Common myeloid progenitor, CD34-positive (primary cell): ENCODE data around the gene NDUFA11.

ENCODE experiments used
- CTCF ChIA-PET: fragments of 350-600 bp; sonication (Branson Sonifier 250); formaldehyde crosslinking; loops from one replicate; lab custom pipeline; 2021; ENCODE audit warnings: antibody characterized with exemption; lab: Charles Lee
- POLR2A ChIA-PET: fragments of 350-600 bp; sonication (Branson Sonifier 250); formaldehyde crosslinking; loops from one replicate; lab custom pipeline; 2021; ENCODE audit warnings: antibody characterized with exemption; lab: Charles Lee
- DNase-seq, 3 donors: peaks; one replicate each; pipeline versions ENCODE4 v3.0.0 to v3.0.0-alpha.2; 2013
- H3K27ac ChIP-seq, 2 experiments: 1 replicate in 1 of 2; 2 replicates in 1 of 2; pipeline ENCODE4 v1.7.0; 2013; ENCODE audit warnings: inconsistent platforms in 2 of 2, low read length in 2 of 2, mild to moderate bottlenecking in 2 of 2, low read depth in 1 of 2, moderate library complexity in 1 of 2; ENCODE audit not compliant: severe bottlenecking in 2 of 2, insufficient read depth in 1 of 2, poor library complexity in 1 of 2
- H3K27me3 ChIP-seq, 5 experiments: replicated peaks in 2 of 5; 1 replicate in 3 of 5; 2 replicates in 2 of 5; pipeline versions ENCODE4 v1.6.1 to v1.7.0; 2013; ENCODE audit warnings: low read length in 4 of 5, mild to moderate bottlenecking in 2 of 5, moderate library complexity in 2 of 5, inconsistent platforms in 1 of 5; ENCODE audit not compliant: insufficient read depth in 5 of 5, control insufficient read depth in 4 of 5
- H3K36me3 ChIP-seq, 4 experiments: 1 replicate in 2 of 4; 2 replicates in 2 of 4; pipeline versions ENCODE4 v1.6.1 to v1.7.0; 2013; ENCODE audit warnings: low read length in 3 of 4, control low read depth in 1 of 4, mild to moderate bottlenecking in 1 of 4; ENCODE audit not compliant: control insufficient read depth in 4 of 4, insufficient read depth in 4 of 4
- H3K4me1 ChIP-seq, 4 experiments: 1 replicate in 3 of 4; 2 replicates in 1 of 4; pipeline versions ENCODE4 v1.6.1 to v1.7.1; 2013; ENCODE audit warnings: low read length in 3 of 4, mild to moderate bottlenecking in 3 of 4, control low read depth in 1 of 4, inconsistent platforms in 1 of 4, moderate library complexity in 1 of 4; ENCODE audit not compliant: control insufficient read depth in 4 of 4, insufficient read depth in 4 of 4; ENCODE audit errors: control extremely low read depth in 1 of 4
- H3K4me3 ChIP-seq, 7 experiments: 1 replicate in 4 of 7; 2 replicates in 3 of 7; pipeline versions ENCODE4 v1.5.1 to v1.7.0; 2013; ENCODE audit warnings: mild to moderate bottlenecking in 7 of 7, low read length in 6 of 7, moderate library complexity in 6 of 7, inconsistent platforms in 2 of 7, low read depth in 2 of 7, control low read depth in 1 of 7; ENCODE audit not compliant: insufficient read depth in 4 of 7, control insufficient read depth in 1 of 7; ENCODE audit errors: extremely low read depth in 1 of 7
- H3K9me3 ChIP-seq, 5 experiments: 1 replicate in 4 of 5; 2 replicates in 1 of 5; pipeline versions ENCODE4 v1.6.1 to v1.7.1; 2013; ENCODE audit warnings: low read length in 4 of 5, mild to moderate bottlenecking in 2 of 5, inconsistent platforms in 1 of 5, low read depth in 1 of 5, moderate library complexity in 1 of 5; ENCODE audit not compliant: control insufficient read depth in 4 of 5, insufficient read depth in 2 of 5; ENCODE audit errors: control extremely low read depth in 1 of 5
- WGBS: methylation state at CpG from one replicate; pipeline ENCODE4 v1.1.5; 2013; ENCODE audit not compliant: insufficient coverage; 5-methylcytosine and 5-hydroxymethylcytosine counted together

NDUFA11 gene

DNA sequence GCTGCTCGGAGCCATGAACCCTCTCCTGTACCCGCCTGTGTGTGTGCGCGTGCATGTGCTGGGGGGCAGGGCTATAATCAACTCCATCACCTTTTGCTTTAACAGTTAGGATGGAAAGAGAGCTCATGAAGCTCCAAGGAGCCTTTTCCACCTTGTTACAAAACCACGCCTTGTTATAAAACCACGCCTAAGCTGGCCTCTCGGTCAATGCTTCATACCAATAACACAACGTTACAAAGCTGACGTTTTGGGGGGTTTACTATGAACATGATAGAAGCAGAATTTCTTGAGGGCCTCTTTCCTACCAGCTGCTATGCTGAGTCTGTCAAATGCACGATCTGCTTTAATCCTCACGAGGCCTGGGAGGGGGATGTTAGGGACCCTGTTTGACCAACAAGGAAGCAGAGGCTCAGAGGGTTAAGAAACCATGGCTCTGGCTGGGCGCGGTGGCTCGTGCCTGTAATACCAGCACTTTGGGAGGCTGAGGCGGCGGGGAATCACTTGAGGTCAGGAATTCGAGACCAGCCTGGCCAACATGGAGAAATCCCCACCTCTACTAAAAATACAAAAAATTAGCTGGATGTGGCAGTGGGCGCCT, 22.3 kb upstream of the NDUFA11 start:
- 98% methylated on average over 10 of the region's 18 CpGs for WGBS
- CTCF ChIA-PET, result interaction anchor here (1.5 kb wide), 1 partner anchor 122 kb away, joined by 3 read pairs; no protein-coding TSS in a partner anchor

DNA sequence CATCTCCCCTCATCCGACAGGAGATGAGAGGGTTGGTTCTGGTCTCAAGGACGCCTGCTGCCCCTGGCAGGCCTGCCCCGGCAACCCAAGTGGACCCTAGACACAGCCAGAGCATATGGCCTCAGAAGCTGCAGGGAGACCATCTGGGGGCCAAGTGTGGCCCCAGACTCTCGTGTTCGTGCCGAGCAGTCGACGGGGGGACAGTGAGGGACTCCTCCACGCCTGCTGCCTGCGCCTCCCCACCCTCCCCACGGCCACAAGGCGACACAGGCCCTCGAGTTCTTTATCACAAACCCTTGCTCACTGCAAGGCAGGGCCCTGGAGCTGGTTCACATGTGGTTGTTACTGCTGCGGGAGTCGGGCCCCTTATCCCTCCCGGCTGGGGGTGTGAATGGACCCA, 19.8 kb upstream of the NDUFA11 start:
- no peak for DNase-seq
- Histone ChIP-seq H3K27ac (no peak overlapping the region), H3K4me3 (no peak overlapping the region), H3K4me1 (no peaks in the 10 kb centered on the region), H3K36me3 (peaks cover 10 to 93% (median 76%) of the 10 kb centered on the region in 4 experiments), H3K27me3 (no peaks in the 10 kb centered on the region), H3K9me3 (no peaks in the 10 kb centered on the region)
- ChIA-PET CTCF (no interaction called here), POLR2A (no interaction called here)
- WGBS, result 97% methylated on average over 16 of the region's 16 CpGs

More for the DNA sequence above, 22.3 kb upstream of the NDUFA11 start:
- Histone ChIP-seq H3K4me1 (no peaks in the 10 kb centered on the region), H3K27ac (no peak overlapping the region), H3K9me3 (no peaks in the 10 kb centered on the region), H3K4me3 (no peak overlapping the region), H3K27me3 (no peaks in the 10 kb centered on the region), H3K36me3 (peaks cover 16 to 98% (median 78%) of the 10 kb centered on the region in 4 experiments)
- DNase-seq, result no peak
- POLR2A ChIA-PET, result interaction anchor here (0.6 kb wide), 1 partner anchor 55 kb away, joined by 7 read pairs; no protein-coding TSS in a partner anchor

DNA sequence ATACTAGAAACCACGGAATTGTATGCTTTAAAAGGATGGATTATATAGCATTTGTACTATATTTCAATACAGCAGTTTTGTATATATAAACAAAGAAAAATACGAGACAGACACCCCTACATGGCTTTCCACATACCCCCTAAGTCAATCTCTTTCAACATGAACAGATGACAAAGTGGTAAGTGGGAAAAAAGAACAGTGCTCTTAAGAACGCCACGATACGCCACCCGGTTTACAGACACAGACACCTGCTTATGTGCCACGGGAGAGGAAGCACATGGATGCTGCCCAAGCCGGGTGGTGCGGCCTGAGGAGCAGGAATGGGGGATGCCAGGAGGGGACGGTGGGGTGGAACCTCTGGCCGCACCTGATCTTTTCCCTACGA, 18.6 kb upstream of the NDUFA11 start:
- H3K27ac ChIP-seq, result no peak overlapping the region
- peaks cover 9 to 92% (median 78%) of the 10 kb centered on the region in 4 experiments for H3K36me3 ChIP-seq
- POLR2A ChIA-PET, result no interaction called here
- no peaks in the 10 kb centered on the region for H3K9me3 ChIP-seq
- WGBS, result 95% methylated on average over 10 of the region's 12 CpGs
- H3K4me3 ChIP-seq, result no peak overlapping the region
- no peaks in the 10 kb centered on the region for H3K27me3 ChIP-seq
- CTCF ChIA-PET, result no interaction called here
- H3K4me1 ChIP-seq, result no peaks in the 10 kb centered on the region
- DNase-seq, result no peak

DNA sequence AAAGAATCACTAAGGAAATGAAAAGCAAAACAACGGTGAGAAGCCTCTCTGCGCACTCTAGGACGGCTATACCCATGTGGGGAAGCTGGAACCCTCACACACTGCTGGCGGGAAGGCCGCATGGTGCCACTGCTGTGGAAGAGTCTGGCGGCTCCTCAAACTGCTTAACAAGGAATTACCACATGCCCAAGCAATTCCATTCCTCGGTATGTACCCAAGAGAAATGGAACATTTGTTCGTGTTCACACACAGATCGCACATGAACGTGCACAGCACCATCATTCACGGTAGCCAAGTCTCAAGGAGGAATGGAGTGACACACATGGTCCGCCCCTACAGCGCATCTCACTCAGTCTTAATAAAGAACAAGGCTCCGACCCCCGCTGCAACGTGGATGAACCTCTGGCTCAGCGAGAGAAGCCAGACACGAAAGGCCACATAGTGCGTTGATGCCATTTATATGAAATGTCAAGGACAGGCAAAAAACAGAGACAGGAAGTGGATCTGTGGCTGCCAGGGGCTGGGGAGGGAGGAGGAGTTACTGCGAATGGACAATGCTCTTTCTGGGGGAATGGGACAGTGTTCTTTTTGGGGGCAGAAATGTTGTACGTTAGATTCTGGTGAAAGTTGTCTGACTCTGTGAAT, 18.0 kb upstream of the NDUFA11 start:
- ChIA-PET POLR2A (no interaction called here), CTCF (no interaction called here)
- Histone ChIP-seq H3K4me1 (no peaks in the 10 kb centered on the region), H3K9me3 (no peaks in the 10 kb centered on the region), H3K36me3 (peaks cover 10 to 92% (median 78%) of the 10 kb centered on the region in 4 experiments), H3K27me3 (no peaks in the 10 kb centered on the region), H3K4me3 (no peak overlapping the region), H3K27ac (no peak overlapping the region)
- DNase-seq, result no peak
- 93% methylated on average over 17 of the region's 21 CpGs for WGBS

DNA sequence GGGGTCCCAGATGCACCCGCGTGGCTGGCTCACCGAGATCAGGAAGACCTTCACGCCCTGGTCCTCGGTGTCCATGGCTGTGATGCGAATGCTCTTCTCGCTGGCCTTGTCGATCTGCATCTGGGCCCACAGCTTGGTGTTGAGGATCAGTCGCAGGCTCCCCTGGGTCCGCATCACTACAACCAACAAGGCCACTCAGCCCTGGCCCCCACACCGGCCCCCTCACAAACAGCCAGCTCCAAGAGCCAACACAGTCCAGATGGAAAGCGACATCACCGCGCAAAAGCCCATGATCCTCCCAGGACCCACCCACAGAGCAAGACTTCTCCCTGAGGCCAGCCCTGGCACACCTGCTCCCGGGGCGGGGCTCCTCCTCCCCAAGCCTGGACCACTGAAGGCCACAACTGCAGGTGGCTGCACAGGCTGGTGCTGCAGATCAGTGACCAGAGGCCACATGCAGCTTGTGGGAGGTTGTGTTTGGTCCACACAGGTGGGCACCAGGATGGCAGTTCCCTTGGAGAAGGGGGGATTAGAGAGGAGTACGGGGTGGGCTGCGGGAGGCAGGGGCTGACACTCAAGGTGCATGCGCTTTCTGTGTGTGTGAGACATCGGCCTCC, 15.0 kb upstream of the NDUFA11 start:
- Histone ChIP-seq H3K36me3 (peaks cover 8 to 87% (median 66%) of the 10 kb centered on the region in 4 experiments), H3K9me3 (no peaks in the 10 kb centered on the region), H3K4me3 (no peak overlapping the region), H3K4me1 (no peaks in the 10 kb centered on the region), H3K27ac (no peak overlapping the region), H3K27me3 (no peaks in the 10 kb centered on the region)
- WGBS, result 99% methylated on average over 15 of the region's 20 CpGs
- POLR2A ChIA-PET, result interaction anchor here (0.8 kb wide), 1 partner anchor 95 kb away, joined by 3 read pairs; no protein-coding TSS in a partner anchor
- CTCF ChIA-PET, result interaction anchor here (1.3 kb wide), 1 partner anchor 50 kb away, joined by 3 read pairs; no protein-coding TSS in a partner anchor
- no peak for DNase-seq

DNA sequence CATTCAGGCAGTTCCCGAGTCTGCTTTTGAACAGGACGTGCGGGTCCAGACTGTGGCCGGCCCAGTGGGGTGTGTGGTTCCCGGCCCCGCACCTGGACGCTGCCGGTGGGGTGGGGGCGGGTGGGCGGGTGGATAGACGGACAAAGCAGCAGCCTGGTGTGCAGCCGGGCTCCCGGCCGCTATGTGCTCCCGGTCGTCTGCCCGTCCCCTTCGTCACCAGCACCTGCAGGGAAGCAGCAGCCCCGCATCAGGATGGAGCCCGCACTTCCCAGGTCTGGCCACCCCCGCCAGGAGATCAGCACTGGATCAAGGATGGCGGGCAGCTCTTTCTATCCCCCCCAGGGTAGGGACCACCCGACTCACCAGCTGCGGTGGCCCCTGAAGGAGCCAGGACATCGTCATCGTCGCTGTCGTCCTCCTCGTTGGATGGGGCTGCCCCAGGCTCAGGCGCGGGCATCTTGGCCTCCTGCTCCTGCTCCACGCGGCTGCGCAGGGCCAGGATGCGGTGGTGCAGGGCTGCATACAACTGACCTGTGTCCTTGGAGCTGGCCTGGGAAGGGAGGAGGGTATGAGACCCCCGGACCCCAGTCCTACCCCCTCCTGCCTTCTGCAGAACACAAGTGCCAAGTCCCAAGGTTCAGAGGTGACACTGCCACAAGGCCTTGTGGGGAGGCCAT, 14.0 kb upstream of the NDUFA11 start:
- H3K36me3 ChIP-seq, result peaks cover 8 to 79% (median 61%) of the 10 kb centered on the region in 4 experiments

More for the DNA sequence above, 14.0 kb upstream of the NDUFA11 start:
- CTCF ChIA-PET, result interaction anchor here (1.3 kb wide), 1 partner anchor 51 kb away, joined by 3 read pairs; no protein-coding TSS in a partner anchor
- POLR2A ChIA-PET, result no interaction called here
- no peaks in the 10 kb centered on the region for H3K4me1 ChIP-seq
- DNase-seq, result no peak
- H3K27me3 ChIP-seq, result no peaks in the 10 kb centered on the region
- no peak overlapping the region for H3K4me3 ChIP-seq
- H3K9me3 ChIP-seq, result no peaks in the 10 kb centered on the region
- WGBS, result 98% methylated on average over 29 of the region's 36 CpGs
- H3K27ac ChIP-seq, result no peak overlapping the region
